OCI-LY1 (cell line): Measurements from ENCODE around the gene SLC30A3.

Experiments
- EZH2 ChIP-seq: fragments of 200-600 bp; sonication (generic), shearing (Covaris generic); IDR thresholded peaks from 2 replicates; pipeline ENCODE4 v1.8.0; 2017; ENCODE audit warnings: borderline replicate concordance, mixed run types, mild to moderate bottlenecking, antibody characterized with exemption, low read length, moderate library complexity, mixed read lengths
- TF ChIP-seq, protein P1 (sequence below): fragments of 200-600 bp; sonication (generic), shearing (Covaris generic); IDR thresholded peaks from 2 replicates; pipeline ENCODE4 v1.5.1; 2017; ENCODE audit warnings: mild to moderate bottlenecking, antibody characterized with exemption, low read length, moderate library complexity, mixed read lengths

GRCh38 chr2:27275211-27276150, 12.6 kb upstream of the SLC30A3 start, which contains the start of gene DNAJC5G:
- TF ChIP-seq, protein P1, sequence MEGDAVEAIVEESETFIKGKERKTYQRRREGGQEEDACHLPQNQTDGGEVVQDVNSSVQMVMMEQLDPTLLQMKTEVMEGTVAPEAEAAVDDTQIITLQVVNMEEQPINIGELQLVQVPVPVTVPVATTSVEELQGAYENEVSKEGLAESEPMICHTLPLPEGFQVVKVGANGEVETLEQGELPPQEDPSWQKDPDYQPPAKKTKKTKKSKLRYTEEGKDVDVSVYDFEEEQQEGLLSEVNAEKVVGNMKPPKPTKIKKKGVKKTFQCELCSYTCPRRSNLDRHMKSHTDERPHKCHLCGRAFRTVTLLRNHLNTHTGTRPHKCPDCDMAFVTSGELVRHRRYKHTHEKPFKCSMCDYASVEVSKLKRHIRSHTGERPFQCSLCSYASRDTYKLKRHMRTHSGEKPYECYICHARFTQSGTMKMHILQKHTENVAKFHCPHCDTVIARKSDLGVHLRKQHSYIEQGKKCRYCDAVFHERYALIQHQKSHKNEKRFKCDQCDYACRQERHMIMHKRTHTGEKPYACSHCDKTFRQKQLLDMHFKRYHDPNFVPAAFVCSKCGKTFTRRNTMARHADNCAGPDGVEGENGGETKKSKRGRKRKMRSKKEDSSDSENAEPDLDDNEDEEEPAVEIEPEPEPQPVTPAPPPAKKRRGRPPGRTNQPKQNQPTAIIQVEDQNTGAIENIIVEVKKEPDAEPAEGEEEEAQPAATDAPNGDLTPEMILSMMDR, result no peak
- no peak for TF ChIP-seq EZH2
